Transverse colon (tissue), 4 donors: Measurements from ENCODE around the gene IL1F10. TPM values are rescaled to one million over a fixed set of nuclear protein-coding genes. Genes with fewer than 3 reads are reported as not detected.

Experiments used
- DNase-seq: peaks from one replicate; pipeline ENCODE4 v3.0.0-alpha.2; 2019
- H3K27ac ChIP-seq, 4 donors: fragments of 200-600 bp; sonication (generic); 2 replicates each; pipeline ENCODE4 v1.5.1; 2016 to 2018; ENCODE audit warnings: inconsistent platforms in 4 of 4
- H3K27me3 ChIP-seq: fragments of 200-600 bp; sonication (generic); 2 replicates; pipeline ENCODE4 v1.5.1; 2017; ENCODE audit warnings: inconsistent platforms
- H3K36me3 ChIP-seq, 4 donors: fragments of 200-600 bp; sonication (generic); 2 replicates each; pipeline ENCODE4 v1.5.1; 2017 to 2019; ENCODE audit warnings: inconsistent platforms in 4 of 4
- H3K4me1 ChIP-seq, 4 donors: fragments of 200-600 bp; sonication (generic); 2 replicates each; pipeline ENCODE4 v1.5.1; 2017 to 2020; ENCODE audit warnings: inconsistent platforms in 4 of 4
- H3K4me3 ChIP-seq, 4 donors: fragments of 200-600 bp; sonication (generic); 1 replicate in 1 of 4; 2 replicates in 3 of 4; pipeline versions ENCODE4 v1.5.1 to v1.6.1; 2017 to 2019; ENCODE audit warnings: inconsistent platforms in 4 of 4
- H3K9me3 ChIP-seq, 2 donors: fragments of 200-600 bp; sonication (generic); 2 replicates each; pipeline ENCODE4 v1.5.1; 2017 to 2019; ENCODE audit warnings: inconsistent platforms in 2 of 2
- CTCF ChIP-seq, 5 experiments: fragments of 200-600 bp in 3 of 5; fragments of 450-650 bp in 2 of 5; sonication (generic) in 3 of 5; IDR thresholded peaks; 1 replicate in 2 of 5; 2 replicates in 3 of 5; pipeline ENCODE4 v1.5.1; 2016 to 2017; ENCODE audit warnings: antibody characterized with exemption in 5 of 5, inconsistent platforms in 3 of 5, mild to moderate bottlenecking in 2 of 5, moderate library complexity in 1 of 5
- EP300 ChIP-seq: sonication (generic); formaldehyde crosslinking; IDR thresholded peaks from one replicate; pipeline ENCODE4 v1.6.1; 2017; ENCODE audit warnings: antibody characterized with exemption, low read depth
- POLR2A ChIP-seq: fragments of 450-650 bp; IDR thresholded peaks from one replicate; pipeline ENCODE4 v1.6.1; 2016; ENCODE audit warnings: antibody characterized with exemption, mild to moderate bottlenecking, moderate library complexity
- POLR2AphosphoS5 ChIP-seq, 3 donors: sonication (generic); formaldehyde crosslinking; IDR thresholded peaks; one replicate each; pipeline ENCODE4 v1.6.1; 2016; ENCODE audit warnings: antibody characterized with exemption in 3 of 3
- WGBS, 2 donors: methylation state at CpG; one replicate each; pipeline ENCODE4 v1.1.5; 2018; ENCODE audit warnings: low coverage in 1 of 2; 5-methylcytosine and 5-hydroxymethylcytosine counted together
- in situ Hi-C, 4 donors: fragments of 200-750 bp; cut with MboI; loops; one replicate each; pipeline versions ENCODE4 v1.15.0 to v1.15.1; 2017; ENCODE audit warnings: low sequenced_read_pairs in 3 of 4, low pct_ligation_motif_present in 1 of 4, low pct_unique_long_range_greater_than_20kb in 1 of 4
- intact Hi-C: fragments of 100-400 bp; cut with DNase I; formaldehyde crosslinking; loops from one replicate; pipeline ENCODE4 v1.15.1; 2023; ENCODE audit warnings: low total_unique reads
- total RNA-seq, 4 donors: library from RNA; depleted of rRNA; stranded (reverse); fragments of >200 nt; gene quantifications; one replicate each; pipeline ENCODE4 v1.1.0, GENCODE V29; 2016

IL1F10 gene
- total RNA-seq, 4 donors from 2014 or later = not detected

- 63 to 71% methylated on average over 2 of the region's 2 CpGs for WGBS, 2 donors
- TF ChIP-seq POLR2AphosphoS5 (IDR thresholded peaks at IDR 0.05) (no peak), EP300 (no peak), POLR2A (no peak), CTCF (IDR thresholded peaks at IDR 0.05) (no peak)
- Histone ChIP-seq H3K27ac (no peak overlapping the region), H3K9me3 (no peaks in the 10 kb centered on the region), H3K36me3 (no peaks in the 10 kb centered on the region), H3K4me3 (no peak overlapping the region), H3K4me1 (no peaks in the 10 kb centered on the region), H3K27me3 (no peaks in the 10 kb centered on the region)
- intact Hi-C loops (no loop called here), in situ Hi-C loops (no loop called here)
- DNase-seq = no peak
Observed at GRCh38 chr2:113085542-113085941, 17.8 kb downstream of the IL1F10 start.

- in situ Hi-C loops (no loop called here), intact Hi-C loops (no loop called here)
- Histone ChIP-seq H3K9me3 (no peaks in the 10 kb centered on the region), H3K4me3 (no peak overlapping the region), H3K4me1 (no peaks in the 10 kb centered on the region), H3K36me3 (no peaks in the 10 kb centered on the region), H3K27ac (no peak overlapping the region), H3K27me3 (no peaks in the 10 kb centered on the region)
- DNase-seq = no peak
- no peak for TF ChIP-seq EP300
- no peak for TF ChIP-seq POLR2AphosphoS5 (IDR thresholded peaks at IDR 0.05)
- TF ChIP-seq POLR2A = no peak
- TF ChIP-seq CTCF (IDR thresholded peaks at IDR 0.05) = no peak
Observed at GRCh38 chr2:113088213-113088992, 20.6 kb downstream of the IL1F10 start.

GRCh38 chr2:113089916-113090315, 22.1 kb downstream of the IL1F10 start:
- in situ Hi-C loops (no loop called here), intact Hi-C loops (no loop called here)
- TF ChIP-seq EP300 = no peak
- Histone ChIP-seq H3K36me3 (no peaks in the 10 kb centered on the region), H3K27ac (no peak overlapping the region), H3K27me3 (no peaks in the 10 kb centered on the region), H3K9me3 (no peaks in the 10 kb centered on the region), H3K4me1 (no peaks in the 10 kb centered on the region), H3K4me3 (no peak overlapping the region)
- DNase-seq = no peak

GRCh38 chr2:113091231-113091896, 23.6 kb downstream of the IL1F10 start:
- 82 to 83% methylated on average over 3 to 4 of the region's 4 CpGs for WGBS, 2 donors
- in situ Hi-C loops = no loop called here
- intact Hi-C loops = no loop called here
- no peaks in the 10 kb centered on the region for H3K27me3 ChIP-seq
- no peak for TF ChIP-seq EP300
- TF ChIP-seq POLR2A = no peak
- TF ChIP-seq POLR2AphosphoS5 (IDR thresholded peaks at IDR 0.05) = no peak
- TF ChIP-seq CTCF (IDR thresholded peaks at IDR 0.05) = no peak
- no peak overlapping the region for H3K27ac ChIP-seq
- no peaks in the 10 kb centered on the region for H3K36me3 ChIP-seq
- no peaks in the 10 kb centered on the region for H3K4me1 ChIP-seq
- H3K9me3 ChIP-seq = no peaks in the 10 kb centered on the region
- DNase-seq = no peak
- no peak overlapping the region for H3K4me3 ChIP-seq
